ENCODE data around the gene DNAJB14.

GRCh38 chr4:99987681-99988080, 41.3 kb upstream of the DNAJB14 start:
- TF ChIP-seq KDM5A (IDR thresholded peaks at IDR 0.05; ENCODE audit: borderline replicate concordance, low read length) (no peak), ARID3A (IDR thresholded peaks at IDR 0.05; ENCODE audit: low read depth, low read length) (no peak), NR2C2 (CRISPR knock-in tag; IDR thresholded peaks at IDR 0.05; ENCODE audit: borderline replicate concordance) (no peak), ZNF747 (CRISPR knock-in tag; IDR thresholded peaks at IDR 0.05; ENCODE audit: borderline replicate concordance) (no peak), CTCF (CRISPR knock-in tag; IDR thresholded peaks at IDR 0.05) (no peak), SP1 (IDR thresholded peaks at IDR 0.05) (no peak), SP1 (CRISPR knock-in tag; IDR thresholded peaks at IDR 0.05) (no peak), PRDM10 (CRISPR knock-in tag; IDR thresholded peaks at IDR 0.05; ENCODE audit: low read depth) (no peak), PAX8 (CRISPR knock-in tag; IDR thresholded peaks at IDR 0.05; ENCODE audit: borderline replicate concordance) (no peak), ZNF607 (CRISPR knock-in tag; IDR thresholded peaks at IDR 0.05; ENCODE audit: borderline replicate concordance) (no peak), TFDP2 (CRISPR knock-in tag; IDR thresholded peaks at IDR 0.05) (no peak), DNMT1 (CRISPR knock-in tag; IDR thresholded peaks at IDR 0.05) (no peak), FOXC1 (CRISPR knock-in tag; IDR thresholded peaks at IDR 0.05; ENCODE audit: borderline replicate concordance) (no peak)

Data from HepG2 (cell line).